Activated T-cell treated with anti-CD3 and anti-CD28 coated beads for 48 hours (primary cell): ENCODE results near the gene PIK3C3.
"Not testable (repeated sequence)": the region's sequence is repeated elsewhere in the genome, so short reads cannot be mapped to it uniquely, and the experiment has no call there.

Source experiments
- DNase-seq: peaks from one replicate; pipeline ENCODE4 v3.0.0-alpha.2; 2020; ENCODE audit warnings: low read depth

The PIK3C3 gene

GRCh38 chr18:41965634-41966255 lies 10.7 kb downstream of the PIK3C3 start:
- DNase-seq, result no peak

GRCh38 chr18:41966943-41967342 lies 11.9 kb downstream of the PIK3C3 start:
- DNase-seq, result no peak

- DNase-seq, result no peak
These were observed 12.6 kb downstream of the PIK3C3 start for GRCh38 chr18:41967680-41968079.

- DNase-seq, result no peak
These were observed 14.8 kb downstream of the PIK3C3 start for GRCh38 chr18:41969881-41970280.

- DNase-seq, result no peak
These were observed 17.3 kb downstream of the PIK3C3 start for GRCh38 chr18:41972067-41972925.

- no peak for DNase-seq
These were observed 18.9 kb downstream of the PIK3C3 start for GRCh38 chr18:41973983-41974382.

- no peak for DNase-seq
These were observed 19.8 kb downstream of the PIK3C3 start for GRCh38 chr18:41974796-41975201.

- no peak for DNase-seq
These were observed 20.2 kb downstream of the PIK3C3 start for GRCh38 chr18:41975284-41975683.

- no peak for DNase-seq
These were observed 22.2 kb downstream of the PIK3C3 start for GRCh38 chr18:41977233-41977632.

GRCh38 chr18:41982942-41983660 lies 28.1 kb downstream of the PIK3C3 start:
- DNase-seq, result no peak

GRCh38 chr18:41985914-41986313 lies 30.9 kb downstream of the PIK3C3 start:
- no peak for DNase-seq

GRCh38 chr18:41989508-41989907 lies 34.5 kb downstream of the PIK3C3 start:
- DNase-seq, result no peak

GRCh38 chr18:41992066-41992465 lies 37.0 kb downstream of the PIK3C3 start:
- DNase-seq, result no peak

GRCh38 chr18:41992703-41993102 lies 37.7 kb downstream of the PIK3C3 start:
- DNase-seq, result no peak

GRCh38 chr18:41993151-41993550 lies 38.1 kb downstream of the PIK3C3 start:
- DNase-seq, result no peak

GRCh38 chr18:41996020-41996419 lies 41.0 kb downstream of the PIK3C3 start:
- no peak for DNase-seq

- DNase-seq, result no peak
These were observed 44.7 kb downstream of the PIK3C3 start for GRCh38 chr18:41999751-42000150.

GRCh38 chr18:42001801-42002200 lies 46.8 kb downstream of the PIK3C3 start:
- DNase-seq, result no peak

- no peak for DNase-seq
These were observed 49.6 kb downstream of the PIK3C3 start for GRCh38 chr18:42004653-42005052.

GRCh38 chr18:42005782-42006181 lies 50.7 kb downstream of the PIK3C3 start:
- DNase-seq, result no peak

- DNase-seq, result not testable (repeated sequence)
These were observed 54.4 kb downstream of the PIK3C3 start for GRCh38 chr18:42009457-42009856.

- DNase-seq, result no peak
These were observed 56.0 kb downstream of the PIK3C3 start for GRCh38 chr18:42011053-42011452.

- DNase-seq, result no peak
These were observed 63.8 kb downstream of the PIK3C3 start for GRCh38 chr18:42018831-42019230.
